Renal cortex interstitium (tissue), 11 donors: ENCODE results near the gene ITSN1. TPM values are rescaled to one million over a fixed set of nuclear protein-coding genes. Genes with fewer than 3 reads are reported as not detected.

Source experiments
- DNase-seq, 11 donors: peaks; one replicate each; pipeline ENCODE4 v3.0.0-alpha.2; 2013; ENCODE audit warnings: low read depth in 9 of 11, low spot score in 4 of 11; ENCODE audit errors: extremely low read depth in 1 of 11
- polyA plus RNA-seq, 3 donors: library from polyadenylated mRNA; unstranded; fragments of 120-200 nt; gene quantifications; one replicate each; pipeline ENCODE4 v1.2.1, GENCODE V29; 2013; ENCODE audit not compliant: insufficient read length in 3 of 3

ITSN1 gene
- polyA plus RNA-seq, 3 donors, result 42.9 to 52.1 (median 47.9) TPM

DNA sequence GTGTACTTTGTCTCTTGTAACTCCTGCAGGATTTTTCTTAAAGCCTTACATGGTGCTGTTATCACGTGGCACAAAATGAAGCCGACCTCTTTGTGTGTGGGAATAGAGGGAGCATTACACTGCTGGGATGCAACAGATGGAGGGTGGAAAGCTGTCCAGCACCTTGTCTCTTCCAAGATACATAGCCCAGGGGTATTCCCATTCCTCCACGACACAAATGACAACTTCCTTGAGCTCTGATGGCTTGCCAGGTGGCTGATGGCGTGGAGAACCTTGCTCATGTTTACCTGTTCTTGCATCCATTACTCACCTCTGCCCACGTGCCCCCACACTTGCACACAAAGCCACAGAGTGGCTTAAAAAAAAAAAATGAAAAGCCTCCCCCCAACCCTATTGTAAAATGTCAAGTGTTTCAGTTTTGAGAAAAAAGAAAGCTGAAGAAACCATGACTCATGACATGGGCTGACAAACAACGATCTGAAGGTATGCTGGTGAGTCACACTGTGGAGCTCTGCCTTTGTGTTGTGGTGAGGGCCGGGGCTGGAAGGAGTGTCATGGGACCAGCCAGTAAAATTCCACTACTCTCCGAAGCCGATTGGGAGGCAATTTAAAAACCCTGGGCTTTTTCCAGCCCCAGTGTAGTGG is 305.3 kb downstream of the ITSN1 start:
- no peak for DNase-seq

DNA sequence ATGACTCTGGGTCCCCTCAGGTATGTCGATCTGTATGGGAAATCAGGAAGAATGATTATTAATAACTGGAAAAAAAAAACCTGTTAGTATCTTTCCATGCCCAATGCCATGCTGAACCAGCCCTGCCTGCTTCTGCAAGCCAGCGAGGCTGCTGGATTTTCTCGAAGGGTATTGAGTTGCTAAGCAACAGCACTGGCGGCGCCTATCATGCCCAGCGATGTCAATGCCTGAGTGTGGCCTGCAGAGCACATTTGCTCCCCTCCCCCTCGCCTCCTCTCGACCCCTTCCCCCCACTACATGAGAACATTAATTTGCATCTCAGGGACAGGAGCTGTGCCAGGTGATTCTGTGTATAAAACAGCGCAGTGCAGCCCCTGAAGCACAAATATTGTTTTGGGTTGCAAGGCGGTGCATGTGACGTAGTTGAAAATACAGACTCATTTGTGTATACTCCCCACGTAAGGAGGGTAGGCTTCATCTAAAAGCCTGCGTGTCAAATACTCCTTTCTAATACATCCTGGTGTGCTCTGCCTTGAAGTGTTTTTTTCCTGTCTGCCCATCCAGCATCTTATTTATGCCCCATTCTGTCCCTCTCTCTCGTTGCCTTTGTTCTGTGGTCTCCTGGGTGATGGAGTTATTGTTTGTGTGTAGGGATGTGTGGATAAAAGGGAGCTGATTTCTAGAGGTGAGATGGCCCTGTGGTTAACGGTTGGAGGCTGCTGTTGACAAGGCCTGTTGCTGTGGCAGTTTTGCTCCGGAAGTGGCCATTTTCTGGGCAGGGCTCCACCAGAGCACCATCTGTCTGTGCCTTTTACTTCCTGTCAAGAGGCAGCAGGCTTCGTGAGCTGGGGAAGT is 306.0 kb downstream of the ITSN1 start:
- DNase-seq, result no peak

DNA sequence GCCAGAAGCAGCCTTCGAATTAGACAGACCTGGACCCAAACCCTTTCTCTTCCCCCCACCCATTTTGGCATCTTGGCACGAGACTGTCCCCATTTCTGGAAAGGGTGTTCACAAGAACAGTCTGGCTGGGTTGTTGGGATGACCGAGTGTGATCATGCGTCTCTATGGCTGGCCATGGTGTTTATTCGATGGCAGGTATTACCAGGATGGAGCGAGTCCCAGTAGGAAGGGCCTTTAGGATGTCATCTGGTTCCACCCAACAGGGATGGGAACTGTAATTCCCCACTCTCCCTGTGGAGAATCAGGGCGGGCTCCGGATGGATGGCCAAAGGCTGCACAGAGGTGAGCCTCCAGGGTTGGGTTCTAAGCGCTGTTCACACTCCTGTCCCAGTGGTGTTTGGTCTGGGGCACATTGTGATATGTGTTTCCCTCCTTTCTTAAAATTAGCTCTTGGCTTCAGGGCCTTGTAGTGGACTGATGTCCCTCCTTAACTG is 306.7 kb downstream of the ITSN1 start:
- DNase-seq, result no peak

Other genes with a start within 250 kb of the ITSN1 start
- gene IFNGR2, start 239.1 kb upstream of the ITSN1 start, polyA plus RNA-seq, result 10 to 100 TPM; 75.0 to 88.7 (median 77.1) TPM
- gene TMEM50B, start 162.5 kb upstream of the ITSN1 start, polyA plus RNA-seq, result 10 to 100 TPM; 49.6 to 77.0 (median 52.5) TPM
- 1 to 10 TPM; 4.9 to 6.3 (median 5.1) TPM for gene DNAJC28, start 150.8 kb upstream of the ITSN1 start, polyA plus RNA-seq
- gene GART, start 100.4 kb upstream of the ITSN1 start, polyA plus RNA-seq, result 10 to 100 TPM; 70.7 to 83.8 (median 77.1) TPM
- gene SON, start 99.5 kb upstream of the ITSN1 start, polyA plus RNA-seq, result 100 to 1,000 TPM; 322 to 376 (median 360) TPM
- 10 to 100 TPM; 33.9 to 38.4 (median 36.8) TPM for gene DONSON, start 53.8 kb upstream of the ITSN1 start, polyA plus RNA-seq
- 10 to 100 TPM; 59.2 to 74.0 (median 71.2) TPM for gene CRYZL1, start 760 bp upstream of the ITSN1 start, polyA plus RNA-seq